ENCODE results near the gene FN3K.

The FN3K gene

GRCh38 chr17:82703935-82704865 is 31.2 kb upstream of the FN3K start:
- DNase-seq (ENCODE audit: low read depth), result no peak

- no peak for DNase-seq (ENCODE audit: low read depth)
Observed at GRCh38 chr17:82704886-82705285, 30.5 kb upstream of the FN3K start.

GRCh38 chr17:82705756-82706155 is 29.7 kb upstream of the FN3K start:
- no peak for DNase-seq (ENCODE audit: low read depth)

- no peak for DNase-seq (ENCODE audit: low read depth)
Observed at GRCh38 chr17:82709024-82709675, 26.3 kb upstream of the FN3K start.

- no peak for DNase-seq (ENCODE audit: low read depth)
Observed at GRCh38 chr17:82709676-82710498, 25.5 kb upstream of the FN3K start.

- DNase-seq (ENCODE audit: low read depth), result no peak
Observed at GRCh38 chr17:82710499-82711232, 24.7 kb upstream of the FN3K start.

GRCh38 chr17:82713071-82713723 is 22.2 kb upstream of the FN3K start:
- DNase-seq (ENCODE audit: low read depth), result no peak

- DNase-seq (ENCODE audit: low read depth), result peak; percentile 73
Observed at GRCh38 chr17:82716203-82717010, 19.0 kb upstream of the FN3K start, which contains the start of gene FN3KRP. Gene FN3KRP, plus strand, starts transcription at chr17:82716706. Its CDS starts 50 bp downstream, at chr17:82716756.

- DNase-seq (ENCODE audit: low read depth), result no peak
Observed at GRCh38 chr17:82718986-82719685, 16.3 kb upstream of the FN3K start.

- DNase-seq (ENCODE audit: low read depth), result no peak
Observed at GRCh38 chr17:82720204-82720603, 15.2 kb upstream of the FN3K start.

GRCh38 chr17:82722341-82723013 is 12.9 kb upstream of the FN3K start:
- DNase-seq (ENCODE audit: low read depth), result no peak

- no peak for DNase-seq (ENCODE audit: low read depth)
Observed at GRCh38 chr17:82723169-82723807, 12.1 kb upstream of the FN3K start.

- DNase-seq (ENCODE audit: low read depth), result no peak
Observed at GRCh38 chr17:82726427-82726826, 9.0 kb upstream of the FN3K start.

- no peak for DNase-seq (ENCODE audit: low read depth)
Observed at GRCh38 chr17:82729479-82730260, 5.7 kb upstream of the FN3K start.

GRCh38 chr17:82732118-82732743 is 3.2 kb upstream of the FN3K start:
- DNase-seq (ENCODE audit: low read depth), result no peak

GRCh38 chr17:82736511-82737185 is 1.2 kb downstream of the FN3K start:
- DNase-seq (ENCODE audit: low read depth), result no peak
